BJ (cell line): Measurements from ENCODE around the gene RPRML. TPM values are rescaled to one million over a fixed set of nuclear protein-coding genes. Genes with fewer than 3 reads are reported as not detected.

Source experiments
- CTCF ChIA-PET: fragments of 350-600 bp; formaldehyde crosslinking; extraction: SDS; loops from one replicate; lab custom pipeline; 2021; ENCODE audit warnings: antibody characterized with exemption, inconsistent platforms; lab: Yijun Ruan, JAX
- POLR2A ChIA-PET: fragments of 300-600 bp; sonication (Branson Sonifier 250); formaldehyde crosslinking; extraction: SDS; loops from one replicate; lab custom pipeline; 2021; ENCODE audit warnings: antibody characterized with exemption; lab: Charles Lee
- DNase-seq: peaks from one replicate; pipeline ENCODE4 v3.0.0-alpha.2; 2011; ENCODE audit warnings: low read depth
- H3K27me3 ChIP-seq: 2 replicates; pipeline ENCODE4 v1.6.0; 2011; ENCODE audit warnings: low read length; ENCODE audit not compliant: control insufficient read depth, insufficient read depth
- H3K36me3 ChIP-seq: 2 replicates; pipeline ENCODE4 v1.5.1; 2011; ENCODE audit warnings: low read length; ENCODE audit not compliant: control insufficient read depth, insufficient read depth
- H3K4me3 ChIP-seq: 2 replicates; pipeline ENCODE4 v1.5.1; 2011; ENCODE audit warnings: low read depth, mild to moderate bottlenecking, control low read depth, low read length
- polyA plus RNA-seq: library from polyadenylated mRNA; depleted of rRNA; stranded (reverse); fragments of >200 nt; gene quantifications from 2 replicates; pipeline ENCODE4 v1.2.3, GENCODE V29; 2011
- TF ChIP-seq, protein P1 (sequence below): IDR thresholded peaks from 2 replicates; pipeline ENCODE4 v1.5.1; 2011; ENCODE audit warnings: low read depth, mild to moderate bottlenecking, control low read depth, inconsistent platforms, low read length, moderate library complexity; ENCODE audit not compliant: insufficient read depth

Gene RPRML
- polyA plus RNA-seq, 1 experiment, result not detected

DNA sequence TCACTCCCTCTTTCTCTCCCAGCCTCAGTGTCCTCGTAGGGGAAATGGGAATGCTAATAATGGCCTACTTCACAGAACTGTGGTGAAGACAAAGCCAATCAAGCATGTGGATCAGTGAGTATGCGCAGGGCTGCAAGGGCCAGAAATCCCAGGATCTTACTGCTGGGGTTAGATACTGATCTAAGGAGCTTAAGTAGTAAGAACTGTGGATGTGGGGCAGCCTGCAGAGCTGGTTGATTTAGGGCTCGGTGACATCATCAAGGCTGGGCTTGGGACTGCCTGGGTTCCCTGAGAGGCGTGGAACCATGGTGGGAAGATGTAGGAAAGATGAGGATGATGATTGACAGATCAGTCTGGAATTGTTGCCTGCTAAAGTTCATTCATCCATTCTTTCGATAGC is 30.5 kb downstream of the RPRML start:
- DNase-seq, result no peak
- CTCF ChIA-PET, result interaction anchor here (0.9 to 1.3 kb wide), 3 partner anchors 20 to 106 kb away, joined by 3 to 4 read pairs (median 3); no protein-coding TSS in a partner anchor
- H3K4me3 ChIP-seq, result no peak overlapping the region
- TF ChIP-seq, protein P1, sequence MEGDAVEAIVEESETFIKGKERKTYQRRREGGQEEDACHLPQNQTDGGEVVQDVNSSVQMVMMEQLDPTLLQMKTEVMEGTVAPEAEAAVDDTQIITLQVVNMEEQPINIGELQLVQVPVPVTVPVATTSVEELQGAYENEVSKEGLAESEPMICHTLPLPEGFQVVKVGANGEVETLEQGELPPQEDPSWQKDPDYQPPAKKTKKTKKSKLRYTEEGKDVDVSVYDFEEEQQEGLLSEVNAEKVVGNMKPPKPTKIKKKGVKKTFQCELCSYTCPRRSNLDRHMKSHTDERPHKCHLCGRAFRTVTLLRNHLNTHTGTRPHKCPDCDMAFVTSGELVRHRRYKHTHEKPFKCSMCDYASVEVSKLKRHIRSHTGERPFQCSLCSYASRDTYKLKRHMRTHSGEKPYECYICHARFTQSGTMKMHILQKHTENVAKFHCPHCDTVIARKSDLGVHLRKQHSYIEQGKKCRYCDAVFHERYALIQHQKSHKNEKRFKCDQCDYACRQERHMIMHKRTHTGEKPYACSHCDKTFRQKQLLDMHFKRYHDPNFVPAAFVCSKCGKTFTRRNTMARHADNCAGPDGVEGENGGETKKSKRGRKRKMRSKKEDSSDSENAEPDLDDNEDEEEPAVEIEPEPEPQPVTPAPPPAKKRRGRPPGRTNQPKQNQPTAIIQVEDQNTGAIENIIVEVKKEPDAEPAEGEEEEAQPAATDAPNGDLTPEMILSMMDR, result no peak
- H3K27me3 ChIP-seq, result no peaks in the 10 kb centered on the region; the same call in 1 of the 2 replicates
- H3K36me3 ChIP-seq, result no peaks in the 10 kb centered on the region
- POLR2A ChIA-PET, result interaction anchor here (0.6 kb wide), 1 partner anchor 104 kb away, joined by 9 read pairs; no protein-coding TSS in a partner anchor

DNA sequence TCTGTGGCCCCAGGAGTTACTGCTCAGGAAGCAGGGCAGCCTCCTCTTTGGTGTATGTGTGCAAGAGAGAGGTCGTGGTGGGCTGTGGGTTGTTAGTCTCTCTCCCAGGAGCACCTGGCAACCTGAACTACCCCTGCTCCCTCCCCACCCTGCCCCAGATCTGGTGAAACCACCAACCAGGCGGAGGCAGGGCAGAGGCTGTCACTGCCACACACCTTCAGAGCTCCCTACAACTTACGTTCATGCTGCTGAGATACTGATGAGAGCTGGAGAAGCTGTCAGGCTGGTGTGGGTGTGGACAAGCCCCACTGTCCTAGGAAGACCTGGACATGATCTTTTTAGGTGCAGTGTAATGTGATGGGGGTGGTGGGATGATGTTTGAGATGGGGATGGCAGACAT is 31.8 kb downstream of the RPRML start:
- no peak for DNase-seq
- TF ChIP-seq, protein P1, result no peak
- no peak overlapping the region for H3K4me3 ChIP-seq
- ChIA-PET POLR2A (no interaction called here), CTCF (interaction anchor here (1.1 kb wide), 1 partner anchor 26 kb away, joined by 3 read pairs; no protein-coding TSS in a partner anchor)
- H3K36me3 ChIP-seq, result no peaks in the 10 kb centered on the region
- no peaks in the 10 kb centered on the region for H3K27me3 ChIP-seq

DNA sequence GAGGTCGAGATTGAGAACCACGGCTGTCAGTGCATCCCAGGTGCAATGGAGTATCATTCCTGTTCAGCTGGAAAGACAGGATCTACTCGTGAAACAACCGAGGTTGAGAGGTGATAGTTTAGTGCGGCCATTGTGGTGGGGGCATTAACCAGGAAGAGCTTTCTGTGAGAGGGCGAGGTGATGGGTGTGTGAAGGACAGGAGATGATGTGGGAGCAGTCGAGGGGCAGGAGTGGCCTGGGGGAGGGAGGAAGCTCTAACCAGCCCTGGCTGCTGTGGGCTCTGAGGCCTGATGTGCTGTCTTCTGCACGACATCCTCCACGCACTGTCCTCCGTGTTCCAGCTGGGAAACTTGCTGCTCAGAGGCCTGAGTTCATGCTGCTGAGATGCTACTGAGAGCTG is 34.1 kb downstream of the RPRML start:
- ChIA-PET CTCF (interaction anchor here (5.5 to 8.1 kb wide), 2 partner anchors 57 to 100 kb away, joined by 66 to 146 read pairs; no protein-coding TSS in a partner anchor), POLR2A (no interaction called here)
- TF ChIP-seq, protein P1, result no peak

DNA sequence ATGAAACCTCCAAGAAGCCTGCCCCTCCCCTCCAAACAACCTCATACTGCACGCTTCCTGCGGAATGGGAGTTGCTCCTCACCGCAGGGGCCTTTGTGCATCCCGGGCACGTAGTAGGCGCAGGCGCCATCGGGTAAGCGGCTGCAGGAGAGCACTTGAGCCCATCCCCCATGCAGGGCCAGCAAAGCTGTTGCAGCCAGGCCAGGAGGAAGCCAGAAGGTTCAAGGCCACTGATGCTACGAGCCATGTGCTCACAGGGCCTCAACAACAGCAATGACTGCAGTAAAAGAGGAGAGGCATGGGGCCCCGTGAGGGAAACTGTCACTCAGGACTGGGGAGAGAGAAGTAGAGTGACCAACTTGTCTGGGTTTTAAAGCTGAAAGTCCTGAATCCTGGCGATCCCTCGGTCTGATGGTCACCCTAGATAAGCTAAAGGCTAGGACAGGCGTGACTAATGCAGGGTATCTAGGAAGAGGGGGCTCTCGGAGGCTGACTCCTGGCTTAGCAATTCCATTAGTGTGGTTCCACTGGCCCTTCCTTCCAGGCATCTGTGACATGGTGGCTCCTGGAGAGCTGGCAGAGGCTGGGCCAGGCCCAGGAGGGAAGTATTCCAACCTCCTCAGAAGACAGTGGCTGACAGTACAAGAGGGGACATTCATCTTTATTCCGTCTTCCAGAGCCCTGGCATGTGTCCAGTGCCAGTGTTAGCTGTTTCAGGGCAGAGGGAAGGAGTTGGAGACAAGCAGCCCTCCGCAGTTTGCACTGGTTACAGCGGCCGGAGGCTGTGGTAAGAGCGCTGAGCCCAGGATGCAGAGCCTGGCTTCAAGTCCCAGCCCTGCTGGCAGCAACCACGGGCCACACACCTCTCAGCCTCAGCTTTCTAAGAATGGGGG is 35.3 kb downstream of the RPRML start:
- TF ChIP-seq, protein P1, result no peak

More for the DNA sequence above, 34.1 kb downstream of the RPRML start:
- no peak for DNase-seq
- Histone ChIP-seq H3K27me3 (no peaks in the 10 kb centered on the region), H3K4me3 (no peak overlapping the region), H3K36me3 (peaks cover 3% of the 10 kb centered on the region; the same call in 1 of the 2 replicates)

DNA sequence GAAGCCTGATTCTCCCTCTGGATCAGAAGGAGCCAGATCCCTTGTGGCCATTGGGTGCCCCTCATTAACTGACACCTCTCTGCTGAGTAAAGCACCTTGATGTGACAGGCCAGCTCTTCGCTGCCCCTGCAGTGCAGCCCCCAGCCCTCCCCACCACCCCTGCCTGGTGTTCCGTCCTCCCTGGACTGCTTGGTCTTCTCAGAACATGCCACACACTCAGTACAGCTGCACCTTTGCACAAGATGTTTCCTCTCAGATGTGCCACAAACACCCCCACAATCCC is 35.9 kb downstream of the RPRML start:
- H3K4me3 ChIP-seq, result no peak overlapping the region
- CTCF ChIA-PET, result interaction anchor here (1.0 to 8.1 kb wide), 23 partner anchors 8 to 372 kb away, joined by 3 to 146 read pairs (median 9); partner anchors contain the start of gene WNT9B
- no peaks in the 10 kb centered on the region for H3K27me3 ChIP-seq
- TF ChIP-seq, protein P1, result no peak
- POLR2A ChIA-PET, result interaction anchor here (1.0 kb wide), 1 partner anchor 9 kb away, joined by 5 read pairs; no protein-coding TSS in a partner anchor
- no peak for DNase-seq
- H3K36me3 ChIP-seq, result peaks cover 15% of the 10 kb centered on the region

More for the DNA sequence above, 35.3 kb downstream of the RPRML start:
- Histone ChIP-seq H3K36me3 (peaks cover 11% of the 10 kb centered on the region), H3K27me3 (no peaks in the 10 kb centered on the region), H3K4me3 (no peak overlapping the region)
- ChIA-PET CTCF (interaction anchor here (1.0 to 8.1 kb wide), 16 partner anchors 10 to 105 kb away, joined by 3 to 146 read pairs (median 8); partner anchors contain the start of gene WNT9B), POLR2A (interaction anchor here (1.0 kb wide), 1 partner anchor 8 kb away, joined by 5 read pairs; no protein-coding TSS in a partner anchor)
- no peak for DNase-seq
